Osteocyte (in vitro differentiated cells): ENCODE data around the gene MAK. TPM values are rescaled to one million over a fixed set of nuclear protein-coding genes. Genes with fewer than 3 reads are reported as not detected.
"Not testable (repeated sequence)": the region's sequence is repeated elsewhere in the genome, so short reads cannot be mapped to it uniquely, and the experiment has no call there.

Experiments used
- DNase-seq: peaks from one replicate; pipeline ENCODE4 v3.0.0; 2021; ENCODE audit warnings: mixed read lengths; ENCODE audit not compliant: unreplicated experiment; ENCODE audit errors: extremely low spot score
- H3K27ac Mint-ChIP-seq: one replicate; pipeline ENCODE4 v1.8.0; 2021; ENCODE audit warnings: mild to moderate bottlenecking, mixed read lengths; ENCODE audit not compliant: unreplicated experiment
- H3K27me3 Mint-ChIP-seq: one replicate; pipeline ENCODE4 v1.8.0; 2021; ENCODE audit warnings: mixed read lengths; ENCODE audit not compliant: unreplicated experiment
- H3K36me3 Mint-ChIP-seq: one replicate; pipeline ENCODE4 v1.8.0; 2021; ENCODE audit warnings: mixed read lengths; ENCODE audit not compliant: unreplicated experiment
- H3K4me1 Mint-ChIP-seq: one replicate; pipeline ENCODE4 v1.8.0; 2021; ENCODE audit warnings: mixed read lengths; ENCODE audit not compliant: unreplicated experiment
- H3K4me3 Mint-ChIP-seq: one replicate; pipeline ENCODE4 v1.8.0; 2021; ENCODE audit warnings: mild to moderate bottlenecking, moderate library complexity, mixed read lengths; ENCODE audit not compliant: unreplicated experiment
- H3K9me3 Mint-ChIP-seq: one replicate; pipeline ENCODE4 v1.8.0; 2021; ENCODE audit warnings: mixed read lengths; ENCODE audit not compliant: unreplicated experiment
- total RNA-seq: library from RNA; stranded (reverse); gene quantifications from 2 replicates; pipeline ENCODE4 v1.2.1, GENCODE V29; 2021
- TF ChIP-seq, protein P1 (sequence below): fragments of 200-600 bp; sonication (generic); IDR thresholded peaks from 2 replicates; pipeline ENCODE4 v1.5.0; 2021; ENCODE audit warnings: antibody characterized with exemption, mild to moderate bottlenecking, moderate library complexity

Gene MAK
- total RNA-seq, 1 donor from 2014 or later: not detected

GRCh38 chr6:10824819-10825218 lies 13.5 kb downstream of the MAK start:
- TF ChIP-seq, protein P1, sequence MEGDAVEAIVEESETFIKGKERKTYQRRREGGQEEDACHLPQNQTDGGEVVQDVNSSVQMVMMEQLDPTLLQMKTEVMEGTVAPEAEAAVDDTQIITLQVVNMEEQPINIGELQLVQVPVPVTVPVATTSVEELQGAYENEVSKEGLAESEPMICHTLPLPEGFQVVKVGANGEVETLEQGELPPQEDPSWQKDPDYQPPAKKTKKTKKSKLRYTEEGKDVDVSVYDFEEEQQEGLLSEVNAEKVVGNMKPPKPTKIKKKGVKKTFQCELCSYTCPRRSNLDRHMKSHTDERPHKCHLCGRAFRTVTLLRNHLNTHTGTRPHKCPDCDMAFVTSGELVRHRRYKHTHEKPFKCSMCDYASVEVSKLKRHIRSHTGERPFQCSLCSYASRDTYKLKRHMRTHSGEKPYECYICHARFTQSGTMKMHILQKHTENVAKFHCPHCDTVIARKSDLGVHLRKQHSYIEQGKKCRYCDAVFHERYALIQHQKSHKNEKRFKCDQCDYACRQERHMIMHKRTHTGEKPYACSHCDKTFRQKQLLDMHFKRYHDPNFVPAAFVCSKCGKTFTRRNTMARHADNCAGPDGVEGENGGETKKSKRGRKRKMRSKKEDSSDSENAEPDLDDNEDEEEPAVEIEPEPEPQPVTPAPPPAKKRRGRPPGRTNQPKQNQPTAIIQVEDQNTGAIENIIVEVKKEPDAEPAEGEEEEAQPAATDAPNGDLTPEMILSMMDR: no peak
- no peaks in the 10 kb centered on the region for H3K9me3 Mint-ChIP-seq
- no peaks in the 10 kb centered on the region for H3K36me3 Mint-ChIP-seq
- DNase-seq: no peak
- peaks cover 6% of the 10 kb centered on the region for H3K4me1 Mint-ChIP-seq
- H3K27me3 Mint-ChIP-seq: no peaks in the 10 kb centered on the region
- H3K4me3 Mint-ChIP-seq: no peak overlapping the region
- H3K27ac Mint-ChIP-seq: no peak overlapping the region

- Mint-ChIP-seq H3K4me1 (peaks cover 6% of the 10 kb centered on the region), H3K9me3 (no peaks in the 10 kb centered on the region), H3K27me3 (no peaks in the 10 kb centered on the region), H3K4me3 (no peak overlapping the region), H3K36me3 (no peaks in the 10 kb centered on the region), H3K27ac (no peak overlapping the region)
- TF ChIP-seq, protein P1: no peak
- DNase-seq: no peak
Observed at GRCh38 chr6:10824297-10824696, 14.0 kb downstream of the MAK start.

- not testable (repeated sequence) for H3K36me3 Mint-ChIP-seq, H3K9me3 Mint-ChIP-seq, DNase-seq, H3K27me3 Mint-ChIP-seq, H3K4me1 Mint-ChIP-seq, H3K4me3 Mint-ChIP-seq, H3K27ac Mint-ChIP-seq
Observed at GRCh38 chr6:10814176-10814575, 24.2 kb downstream of the MAK start.

- Mint-ChIP-seq H3K4me3 (no peak overlapping the region), H3K4me1 (no peaks in the 10 kb centered on the region)
Observed at GRCh38 chr6:10809098-10809497, 29.2 kb downstream of the MAK start.

GRCh38 chr6:10808376-10808775 lies 30.0 kb downstream of the MAK start:
- TF ChIP-seq, protein P1: no peak
- no peak for DNase-seq

More at GRCh38 chr6:10809098-10809497, 29.2 kb downstream of the MAK start:
- no peaks in the 10 kb centered on the region for H3K9me3 Mint-ChIP-seq
- no peak overlapping the region for H3K27ac Mint-ChIP-seq
- DNase-seq: no peak
- no peaks in the 10 kb centered on the region for H3K36me3 Mint-ChIP-seq
- H3K27me3 Mint-ChIP-seq: no peaks in the 10 kb centered on the region
- TF ChIP-seq, protein P1: no peak

More at GRCh38 chr6:10808376-10808775, 30.0 kb downstream of the MAK start:
- Mint-ChIP-seq H3K36me3 (no peaks in the 10 kb centered on the region), H3K27me3 (no peaks in the 10 kb centered on the region), H3K4me1 (no peaks in the 10 kb centered on the region), H3K9me3 (no peaks in the 10 kb centered on the region), H3K4me3 (no peak overlapping the region), H3K27ac (no peak overlapping the region)
